Stimulated activated CD8-positive, alpha-beta memory T cell treated with anti-CD3 and anti-CD28 coated beads, Interleukin-12 subunit alpha, Interleukin-12 subunit beta, amount 100 ng/mL, for 1 hour (primary cell): ENCODE data around the gene ETS2.

Source experiments
- DNase-seq: peaks from one replicate; pipeline ENCODE4 v3.0.0-alpha.2; 2020; ENCODE audit warnings: low read depth

ETS2 gene

GRCh38 chr21:38802050-38803026 lies 3.4 kb upstream of the ETS2 start:
- DNase-seq, result no peak

GRCh38 chr21:38803075-38803660 lies 2.6 kb upstream of the ETS2 start:
- no peak for DNase-seq

DNA sequence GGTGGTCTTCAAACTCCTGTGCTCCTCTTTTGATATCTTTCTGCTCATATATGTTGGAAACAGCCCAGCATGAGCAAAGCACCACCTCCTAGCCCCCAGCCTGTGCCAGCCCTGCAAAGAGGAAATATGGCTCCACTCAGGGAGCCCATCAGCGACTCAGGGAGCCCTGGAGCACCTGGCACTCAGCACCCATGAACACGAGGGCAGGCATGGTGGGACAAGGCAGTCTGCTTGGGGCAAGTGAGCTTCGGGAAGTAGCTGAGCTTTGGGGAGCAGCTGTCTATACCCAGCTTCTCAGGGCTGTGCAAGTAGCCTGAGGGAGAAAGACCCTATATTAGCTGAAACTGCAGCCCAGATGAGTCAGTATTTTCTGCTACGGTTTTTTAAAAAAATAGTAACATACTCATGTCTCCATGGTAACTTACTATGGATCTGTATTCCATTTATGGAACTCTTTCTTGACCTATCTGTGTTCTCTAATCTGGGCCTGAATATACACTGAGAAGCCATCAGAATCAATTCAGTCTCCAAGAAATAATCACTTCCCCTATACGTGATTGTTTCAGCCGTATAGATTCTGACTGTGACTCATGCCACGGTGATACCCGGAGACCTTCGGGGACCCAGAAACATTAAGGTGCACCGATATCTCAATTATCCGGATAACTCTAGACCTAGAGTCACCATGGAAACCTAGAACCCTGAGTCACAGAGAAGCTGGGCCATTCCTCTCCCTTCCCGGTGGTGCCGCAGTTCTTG lies 1.5 kb upstream of the ETS2 start:
- no peak for DNase-seq

- no peak for DNase-seq
Measured at GRCh38 chr21:38804789-38805327, 871 bp upstream of the ETS2 start.

DNA sequence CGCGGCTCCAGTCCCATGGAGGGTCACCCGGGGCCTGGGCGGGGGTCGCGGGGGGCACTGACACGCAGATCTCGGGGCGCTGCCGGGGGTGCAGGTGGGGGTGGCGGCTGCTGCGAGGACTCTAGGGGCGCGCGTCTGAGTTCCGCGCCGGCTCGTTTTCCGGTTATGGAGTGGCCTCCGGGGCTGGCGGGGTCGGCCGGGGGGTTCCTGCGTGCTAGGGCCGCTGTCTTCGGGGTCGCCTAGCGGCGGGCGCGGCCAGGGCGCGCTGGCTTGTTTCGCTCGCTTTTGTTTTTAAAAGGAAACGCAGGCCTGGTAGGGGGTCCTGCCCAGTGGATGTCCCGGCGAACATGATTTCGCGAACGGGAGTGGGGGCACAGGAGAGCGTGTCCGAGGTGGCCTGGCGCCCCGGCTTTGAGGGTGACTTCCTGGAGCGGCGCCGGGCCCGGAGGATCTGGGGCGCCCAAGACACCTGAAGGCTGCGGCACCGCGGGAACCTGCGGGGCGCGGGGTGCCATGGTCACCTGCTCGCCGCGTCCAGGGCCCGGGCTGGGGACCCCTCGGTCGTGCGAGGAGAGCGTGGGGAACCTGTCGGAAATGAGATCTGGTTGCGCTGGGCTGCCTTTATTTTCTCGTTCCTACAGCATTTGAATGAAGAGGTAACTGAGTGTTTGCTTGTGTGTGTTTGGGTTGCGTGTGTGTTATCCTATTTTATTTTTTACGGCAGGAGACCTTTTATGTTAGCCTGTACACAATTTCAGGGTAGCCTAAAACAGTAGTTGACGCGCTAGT lies 618 bp downstream of the ETS2 start:
- no peak for DNase-seq

DNA sequence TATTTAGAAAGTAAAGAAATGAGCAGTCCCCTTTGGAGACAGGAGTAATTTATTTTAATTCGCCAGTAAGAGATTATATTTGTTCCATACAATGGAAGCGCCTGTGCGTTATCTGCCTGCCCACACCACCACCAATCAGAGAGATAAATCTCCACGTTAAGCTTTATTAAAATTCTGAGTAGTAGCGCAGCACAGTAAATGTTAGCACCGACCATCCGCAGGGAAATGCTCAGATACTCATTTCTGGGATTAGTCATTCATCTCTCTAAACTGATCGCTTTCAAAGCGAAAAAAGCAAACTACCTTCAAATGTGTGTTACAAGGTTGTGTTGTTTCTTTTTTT lies 1.2 kb downstream of the ETS2 start:
- DNase-seq, result no peak

- no peak for DNase-seq
Measured at GRCh38 chr21:38807441-38807871, 1.7 kb downstream of the ETS2 start.

DNA sequence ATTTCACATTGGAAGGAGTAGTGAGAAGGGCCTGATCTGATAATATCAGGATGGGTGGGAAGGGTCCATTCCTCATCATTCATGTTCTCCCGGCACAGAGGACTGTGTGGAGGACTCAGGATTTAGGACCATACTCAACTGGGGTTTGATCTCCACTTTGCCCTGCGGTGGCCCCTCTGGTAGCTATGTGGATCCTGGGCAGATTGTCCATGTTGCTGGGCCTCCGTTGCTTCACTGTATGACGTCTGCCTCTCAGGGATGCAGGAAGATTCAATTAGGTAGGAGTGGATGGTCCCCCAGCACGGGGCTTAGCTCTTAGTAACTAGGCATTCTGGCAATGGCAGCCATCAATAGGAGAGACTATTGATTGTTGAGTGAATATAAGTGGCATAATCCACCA lies 2.3 kb downstream of the ETS2 start:
- no peak for DNase-seq

DNA sequence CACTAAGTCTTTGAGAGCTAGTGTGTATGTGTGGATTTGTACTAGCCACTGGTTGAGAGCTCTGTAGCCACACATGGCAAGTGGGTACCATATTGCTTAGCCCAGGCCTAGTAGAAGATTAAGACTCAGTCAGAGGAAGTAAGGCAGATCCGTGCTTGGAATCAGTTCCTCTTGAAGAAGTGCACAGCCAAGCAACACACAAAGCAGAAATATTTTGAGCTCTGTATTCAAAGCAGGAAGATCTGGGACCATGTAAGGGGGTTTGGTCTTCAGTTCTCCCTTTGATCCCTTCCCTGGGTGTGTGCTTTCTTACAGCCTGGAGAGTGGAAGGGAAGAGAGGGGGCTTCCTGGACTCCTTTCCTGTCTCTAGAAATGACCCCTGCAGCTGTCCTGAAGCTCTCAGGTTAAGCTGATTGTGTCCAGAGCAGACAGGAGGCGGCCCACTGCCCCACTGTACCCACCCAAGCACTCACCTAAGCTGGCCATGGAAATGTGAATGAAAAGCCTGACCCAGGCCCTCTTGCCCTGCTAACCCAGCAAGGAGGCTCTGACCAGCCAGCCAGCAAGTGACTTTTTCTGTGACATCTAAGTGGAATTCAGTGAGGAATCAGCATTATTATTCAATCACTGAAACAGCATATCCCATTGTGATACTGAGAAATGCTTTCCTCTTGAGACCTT lies 3.6 kb downstream of the ETS2 start:
- DNase-seq, result no peak

DNA sequence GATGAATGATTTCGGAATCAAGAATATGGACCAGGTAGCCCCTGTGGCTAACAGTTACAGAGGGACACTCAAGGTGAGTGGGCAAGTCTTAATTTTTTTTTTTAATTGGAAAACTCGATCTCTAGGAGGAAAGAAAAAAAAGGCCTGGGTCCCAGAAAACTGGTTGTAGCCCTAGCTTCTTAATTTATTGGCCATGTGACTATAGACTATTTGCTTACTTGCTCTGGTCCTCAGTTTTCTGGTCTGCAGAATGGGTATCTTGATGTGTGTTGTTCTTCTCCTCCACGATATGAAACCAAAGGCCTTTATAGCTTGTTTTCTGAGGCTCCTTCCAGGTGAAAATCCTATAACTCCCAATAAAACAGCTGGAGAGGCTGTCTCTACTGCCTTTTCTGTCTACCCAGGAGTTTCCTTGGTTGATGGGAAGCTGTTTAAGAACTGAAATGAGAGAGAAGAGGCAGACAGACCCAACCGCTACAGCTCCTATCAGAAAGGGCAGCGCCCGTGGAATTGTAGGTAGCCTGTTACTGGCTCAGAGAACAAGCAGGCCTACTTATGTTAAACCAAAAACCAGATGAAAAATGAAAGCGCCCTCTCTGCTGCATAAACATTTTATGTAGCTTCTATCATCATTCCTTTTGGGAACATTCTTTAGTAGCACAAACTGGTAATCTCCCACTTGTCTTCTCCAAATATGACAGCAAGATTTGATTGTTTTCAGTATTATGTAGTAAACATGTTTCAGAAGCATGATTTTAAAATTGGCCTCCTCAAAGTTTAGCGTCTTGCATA lies 4.5 kb downstream of the ETS2 start:
- DNase-seq, result no peak

- DNase-seq, result no peak
Measured at GRCh38 chr21:38810826-38811164, 5.1 kb downstream of the ETS2 start.

- DNase-seq, result no peak
Measured at GRCh38 chr21:38811257-38811656, 5.5 kb downstream of the ETS2 start.

GRCh38 chr21:38813143-38813542 lies 7.4 kb downstream of the ETS2 start:
- DNase-seq, result no peak

DNA sequence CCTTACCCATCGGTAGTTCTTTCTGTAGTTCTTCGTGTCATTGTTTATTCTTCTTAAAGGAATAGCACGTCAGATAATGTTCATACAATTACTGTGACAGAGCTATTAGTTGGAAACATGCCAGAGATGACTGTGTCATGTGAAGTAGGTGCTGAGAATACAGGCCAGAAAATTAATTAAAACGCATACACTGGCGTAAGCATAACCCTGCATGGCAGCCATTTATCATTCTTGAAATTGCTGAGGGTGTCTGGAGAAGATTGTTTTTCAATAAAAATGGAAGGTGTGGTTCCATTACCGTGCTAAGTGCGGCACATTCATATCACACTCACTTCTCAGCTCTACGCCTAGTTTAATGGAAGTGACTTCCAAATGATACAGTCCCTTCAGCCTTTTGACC lies 7.8 kb downstream of the ETS2 start:
- no peak for DNase-seq

DNA sequence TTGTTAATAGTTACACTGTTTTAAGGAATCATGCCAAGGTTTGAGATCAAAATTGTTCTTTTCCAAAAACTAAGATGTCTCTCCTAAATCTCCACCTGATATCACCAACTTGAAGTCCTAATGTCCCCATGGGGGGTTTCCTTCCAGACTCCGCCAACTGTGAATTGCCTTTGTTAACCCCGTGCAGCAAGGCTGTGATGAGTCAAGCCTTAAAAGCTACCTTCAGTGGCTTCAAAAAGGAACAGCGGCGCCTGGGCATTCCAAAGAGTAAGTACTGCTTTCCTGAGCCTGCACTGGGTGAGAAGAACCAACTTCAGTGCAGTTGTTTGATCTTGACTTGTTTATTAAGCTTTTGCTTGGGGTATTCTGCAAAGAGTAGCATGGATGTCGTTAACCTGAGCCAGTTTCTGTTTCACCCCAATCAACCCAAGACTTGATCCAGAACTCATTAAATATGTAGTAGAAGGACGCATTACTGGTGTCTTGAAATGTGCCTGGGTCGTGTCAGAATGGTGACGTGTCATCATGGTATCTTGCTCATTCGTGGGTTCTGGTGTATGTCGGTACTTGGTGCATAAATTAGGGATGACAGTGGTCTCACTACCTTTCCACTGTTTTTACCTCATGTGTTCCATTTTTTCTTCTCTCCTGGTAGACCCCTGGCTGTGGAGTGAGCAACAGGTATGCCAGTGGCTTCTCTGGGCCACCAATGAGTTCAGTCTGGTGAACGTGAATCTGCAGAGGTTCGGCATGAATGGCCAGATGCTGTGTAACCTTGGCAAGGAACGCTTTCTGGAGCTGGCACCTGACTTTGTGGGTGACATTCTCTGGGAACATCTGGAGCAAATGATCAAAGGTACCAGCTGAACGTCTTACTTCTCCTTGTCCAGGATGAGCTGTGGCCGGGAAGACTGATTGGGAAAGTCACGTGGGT lies 8.7 kb downstream of the ETS2 start:
- no peak for DNase-seq

DNA sequence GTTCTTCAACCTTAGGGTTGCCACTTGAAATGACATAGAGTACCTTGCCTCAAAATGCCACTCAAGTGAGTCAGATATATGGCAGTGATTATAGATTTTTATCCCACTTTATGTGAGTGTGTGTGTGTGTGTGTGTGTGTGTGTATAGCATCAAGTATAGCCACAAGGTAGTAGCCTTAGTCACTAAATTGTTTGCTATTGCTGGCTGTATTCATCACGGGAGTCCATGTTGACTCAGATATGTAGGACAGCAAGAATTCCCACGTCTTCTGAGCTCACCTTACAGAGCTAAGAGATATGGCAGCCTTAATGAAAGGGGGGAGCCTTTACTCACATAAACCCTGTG lies 9.3 kb downstream of the ETS2 start:
- no peak for DNase-seq

GRCh38 chr21:38816400-38816977 lies 10.8 kb downstream of the ETS2 start:
- no peak for DNase-seq

DNA sequence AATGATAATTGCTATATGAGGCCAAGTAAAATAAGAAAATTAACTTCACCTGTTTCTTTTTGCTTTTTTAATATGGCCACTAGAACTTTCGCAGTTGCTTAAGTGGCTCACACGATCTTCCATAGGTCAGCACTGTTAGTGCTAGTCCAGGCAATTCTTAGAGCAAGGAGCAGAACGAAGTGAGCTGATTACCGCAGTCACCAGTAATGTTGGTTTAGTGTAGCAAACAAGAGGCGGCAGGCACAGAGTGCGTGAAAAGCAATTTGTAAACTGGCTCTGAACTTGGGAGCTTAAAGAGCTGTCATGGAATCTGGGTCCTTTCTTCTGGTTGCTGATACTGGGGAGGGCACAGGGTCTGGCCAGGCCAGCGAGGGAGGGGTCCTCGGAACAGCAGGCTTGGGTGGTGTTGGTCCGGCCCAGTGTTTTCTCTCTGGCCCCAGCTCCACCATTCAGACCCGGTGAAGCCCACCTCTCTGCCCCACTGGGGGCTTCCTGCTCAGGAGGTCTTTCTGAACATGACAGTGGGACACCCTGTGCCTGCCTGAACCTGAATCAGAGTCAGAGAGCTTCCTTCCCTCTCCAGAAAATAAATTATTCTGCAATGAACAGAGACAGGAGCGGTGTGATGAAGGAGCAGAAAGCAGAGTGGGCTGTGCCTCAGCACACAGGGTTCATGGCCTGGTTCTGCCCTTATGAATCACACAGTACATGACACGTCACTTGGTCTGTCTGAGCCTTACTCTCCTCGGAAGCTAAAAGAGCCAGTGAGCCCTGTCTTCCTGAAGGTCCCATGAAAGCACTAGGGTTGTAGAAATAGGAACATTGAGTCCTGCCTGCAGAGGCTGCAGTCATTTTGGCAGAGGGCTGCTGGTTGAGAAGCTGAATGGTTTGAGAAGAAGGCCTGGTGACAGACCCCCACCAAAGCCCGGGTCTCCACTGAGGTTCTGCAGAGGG lies 11.9 kb downstream of the ETS2 start:
- DNase-seq, result no peak
